GM23338 (cell line): ENCODE results near the gene NCOA1. TPM values are rescaled to one million over a fixed set of nuclear protein-coding genes. Genes with fewer than 3 reads are reported as not detected.

Experiments
- ATAC-seq: fragments of 200-7000 bp; cut with Tn5 transposase; 3 replicates; pipeline ENCODE4 v1.9.1; 2020
- DNase-seq: peaks from one replicate; pipeline ENCODE4 v3.0.0-alpha.2; 2015; ENCODE audit warnings: low spot score
- H2AFZ ChIP-seq: fragments of 200-600 bp; sonication (generic); 2 replicates; pipeline ENCODE4 v1.8.0; 2016; ENCODE audit warnings: antibody characterized with exemption, mild to moderate bottlenecking, moderate library complexity
- H3F3A ChIP-seq: fragments of 200-600 bp; sonication (generic); replicated peaks from 2 replicates; pipeline ENCODE4 v1.8.0; 2017; ENCODE audit warnings: antibody characterized with exemption, mixed run types, low read depth
- H3K27ac ChIP-seq: fragments of 200-600 bp; sonication (generic); 2 replicates; pipeline ENCODE4 v1.6.1; 2016; ENCODE audit warnings: low read depth
- H3K27me3 ChIP-seq: fragments of 200-600 bp; sonication (generic); 2 replicates; pipeline ENCODE4 v1.8.0; 2016; ENCODE audit warnings: mild to moderate bottlenecking, mixed run types, moderate library complexity; ENCODE audit not compliant: insufficient read depth
- H3K36me3 ChIP-seq: fragments of 200-600 bp; sonication (generic); 2 replicates; pipeline ENCODE4 v1.8.0; 2016; ENCODE audit warnings: mild to moderate bottlenecking; ENCODE audit not compliant: insufficient read depth
- H3K4me1 ChIP-seq: fragments of 200-600 bp; sonication (generic); 2 replicates; pipeline ENCODE4 v1.8.0; 2016; ENCODE audit warnings: mild to moderate bottlenecking, moderate library complexity; ENCODE audit not compliant: insufficient read depth
- H3K4me2 ChIP-seq: fragments of 200-600 bp; sonication (generic); 2 replicates; pipeline ENCODE4 v1.7.1; 2017; ENCODE audit warnings: mixed run types
- H3K4me3 ChIP-seq: fragments of 200-600 bp; sonication (generic); 2 replicates; pipeline ENCODE4 v1.6.1; 2016; ENCODE audit warnings: mixed run types
- H3K79me2 ChIP-seq: fragments of 200-600 bp; sonication (generic); replicated peaks from 2 replicates; pipeline ENCODE4 v1.8.0; 2017; ENCODE audit warnings: mild to moderate bottlenecking; ENCODE audit not compliant: insufficient read depth
- H3K9me2 ChIP-seq: fragments of 200-600 bp; sonication (generic); 2 replicates; pipeline ENCODE4 v1.8.0; 2017; ENCODE audit not compliant: insufficient read depth
- H4K20me1 ChIP-seq: fragments of 200-600 bp; sonication (generic); replicated peaks from 2 replicates; pipeline ENCODE4 v1.8.0; 2017; ENCODE audit warnings: mild to moderate bottlenecking; ENCODE audit not compliant: insufficient read depth
- H3K27ac Mint-ChIP-seq: 2 replicates; pipeline ENCODE4 v1.8.0; 2020; ENCODE audit warnings: inconsistent platforms, mild to moderate bottlenecking, moderate library complexity, mixed read lengths
- H3K27me3 Mint-ChIP-seq: 3 replicates; pipeline ENCODE4 v1.8.0; 2022; ENCODE audit warnings: low read depth, mild to moderate bottlenecking, moderate library complexity, mixed read lengths, inconsistent platforms; ENCODE audit not compliant: insufficient read depth, poor library complexity
- H3K36me3 Mint-ChIP-seq: 3 replicates; pipeline ENCODE4 v1.8.0; 2021; ENCODE audit warnings: low read depth, mild to moderate bottlenecking, inconsistent platforms, moderate library complexity, mixed read lengths
- H3K4me1 Mint-ChIP-seq: 3 replicates; pipeline ENCODE4 v1.8.0; 2020; ENCODE audit warnings: mild to moderate bottlenecking, inconsistent platforms, mixed read lengths
- H3K4me3 Mint-ChIP-seq: 3 replicates; pipeline ENCODE4 v1.8.0; 2021; ENCODE audit warnings: moderate library complexity, mild to moderate bottlenecking, inconsistent platforms, mixed read lengths
- H3K9me3 Mint-ChIP-seq: 3 replicates; pipeline ENCODE4 v1.8.0; 2020; ENCODE audit warnings: moderate library complexity, mild to moderate bottlenecking, inconsistent platforms, mixed read lengths
- CREB1 ChIP-seq: fragments of 250-450 bp; sonication (Bioruptor Pico); IDR thresholded peaks from 2 replicates; pipeline ENCODE4 v1.5.0; 2020; ENCODE audit warnings: low read depth, mild to moderate bottlenecking, moderate library complexity
- EZH2 ChIP-seq: fragments of 200-600 bp; sonication (generic); IDR thresholded peaks from one replicate; pipeline ENCODE4 v1.8.0; 2017; ENCODE audit warnings: antibody characterized with exemption, mild to moderate bottlenecking, low read depth; ENCODE audit not compliant: unreplicated experiment
- EZH2phosphoT487 ChIP-seq: fragments of 200-600 bp; sonication (generic); IDR thresholded peaks from one replicate; pipeline ENCODE4 v1.8.1; 2018; ENCODE audit warnings: antibody characterized with exemption; ENCODE audit not compliant: unreplicated experiment
- JUNB ChIP-seq: IDR thresholded peaks from one replicate; pipeline ENCODE4 v1.6.1; 2016; ENCODE audit warnings: antibody characterized with exemption; ENCODE audit not compliant: unreplicated experiment
- NANOG ChIP-seq: IDR thresholded peaks from 2 replicates; pipeline ENCODE4 v1.6.1; 2016; ENCODE audit warnings: antibody characterized with exemption, borderline replicate concordance
- POLR2AphosphoS5 ChIP-seq: IDR thresholded peaks from 2 replicates; pipeline ENCODE4 v1.6.1; 2016; ENCODE audit warnings: antibody characterized with exemption, low read depth
- STAT1 ChIP-seq: IDR thresholded peaks from one replicate; pipeline ENCODE4 v1.6.1; 2016; ENCODE audit warnings: antibody characterized with exemption; ENCODE audit not compliant: unreplicated experiment
- ZNF114 ChIP-seq: fragments of 250-450 bp; sonication (Bioruptor Pico); IDR thresholded peaks from 2 replicates; pipeline ENCODE4 v1.5.0; 2020; ENCODE audit warnings: mild to moderate bottlenecking, moderate library complexity
- ZNF331 ChIP-seq: fragments of 250-450 bp; sonication (Bioruptor Pico); IDR thresholded peaks from 2 replicates; pipeline ENCODE4 v1.5.0; 2020; ENCODE audit warnings: low read depth, mild to moderate bottlenecking, moderate library complexity
- polyA plus RNA-seq: library from polyadenylated mRNA; unstranded; fragments of >200 nt; fragmentation: Nextera tagmentation; extraction: Ambion mirVana; gene quantifications from 2 replicates; pipeline ENCODE4 v1.2.1, GENCODE V29; 2016
- total RNA-seq: library from RNA; depleted of rRNA; stranded (reverse); fragments of >200 nt; shearing (Covaris generic); gene quantifications from 2 replicates; pipeline ENCODE4 v1.2.3, GENCODE V29; 2014
- TF ChIP-seq, protein P1 (sequence below): IDR thresholded peaks from 2 replicates; pipeline ENCODE4 v1.6.1; 2016; ENCODE audit warnings: antibody characterized with exemption
- TF ChIP-seq, protein P2 (sequence below): IDR thresholded peaks from one replicate; pipeline ENCODE4 v1.6.1; 2018; ENCODE audit warnings: antibody characterized with exemption; ENCODE audit not compliant: unreplicated experiment
- TF ChIP-seq, protein P3 (sequence below): fragments of 250-450 bp; sonication (Bioruptor Pico); IDR thresholded peaks from 2 replicates; pipeline ENCODE4 v1.5.0; 2020; ENCODE audit warnings: mild to moderate bottlenecking, moderate library complexity
- TF ChIP-seq, protein P4 (sequence below), 2 experiments: fragments of 200-600 bp in 1 of 2; sonication (generic) in 1 of 2; conservative IDR thresholded peaks; 2 replicates each; pipeline versions ENCODE4 v1.5.1 to v1.6.1; 2016 to 2017; ENCODE audit warnings: antibody characterized with exemption in 2 of 2, low read depth in 2 of 2, mild to moderate bottlenecking in 2 of 2, moderate library complexity in 1 of 2

Gene NCOA1
- total and polyA plus RNA-seq, 2 experiments from 2014 or later: 7.1 to 15.1 TPM

DNA sequence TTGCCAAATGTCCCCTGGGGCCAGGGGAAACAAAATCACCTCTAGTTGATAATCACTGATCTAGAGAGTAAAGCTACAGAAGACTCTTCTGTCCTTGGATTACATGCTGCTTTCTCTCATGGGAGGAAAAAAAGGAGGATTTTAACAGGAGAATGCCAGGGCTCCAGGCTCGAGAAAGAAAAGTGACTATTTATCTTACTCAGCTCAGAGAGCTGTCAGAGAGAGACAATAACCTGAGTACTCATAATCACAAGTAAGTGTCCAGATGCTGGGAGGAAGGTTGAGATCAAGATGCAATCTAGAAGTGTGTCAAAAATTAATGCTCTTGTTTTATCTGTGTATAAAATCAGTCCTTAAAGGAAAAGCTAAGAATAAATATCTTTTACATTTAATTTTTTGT is 168.8 kb downstream of the NCOA1 start:
- no peaks in the 10 kb centered on the region for H3K9me2 ChIP-seq
- 0 out of 2 replicates have a peak overlapping the region, but pooled peaks have one; percentile 8 for H3K27ac ChIP-seq
- H2AFZ ChIP-seq: no peak overlapping the region
- no peaks in the 10 kb centered on the region for H3K27me3 Mint-ChIP-seq
- H3K36me3 Mint-ChIP-seq: no peaks in the 10 kb centered on the region
- H3K4me1 ChIP-seq: peaks cover 9% of the 10 kb centered on the region; the same call in 1 of the 2 replicates
- ATAC-seq (no peak), DNase-seq (no peak)
- no peaks in the 10 kb centered on the region for H3K9me3 Mint-ChIP-seq
- H3K36me3 ChIP-seq: no peaks in the 10 kb centered on the region
- no peaks in the 10 kb centered on the region for H3K27me3 ChIP-seq
- no peak overlapping the region for H3K27ac Mint-ChIP-seq
- H3K4me3 Mint-ChIP-seq: no peak overlapping the region
- H3F3A ChIP-seq: no peaks in the 10 kb centered on the region
- H3K4me3 ChIP-seq: no peak overlapping the region
- H3K79me2 ChIP-seq: no peaks in the 10 kb centered on the region
- no peak overlapping the region for H3K4me2 ChIP-seq
- H3K4me1 Mint-ChIP-seq: peaks cover 5% of the 10 kb centered on the region; the same call in 2 of the 3 replicates
- no peaks in the 10 kb centered on the region for H4K20me1 ChIP-seq
- TF ChIP-seq, protein P1, sequence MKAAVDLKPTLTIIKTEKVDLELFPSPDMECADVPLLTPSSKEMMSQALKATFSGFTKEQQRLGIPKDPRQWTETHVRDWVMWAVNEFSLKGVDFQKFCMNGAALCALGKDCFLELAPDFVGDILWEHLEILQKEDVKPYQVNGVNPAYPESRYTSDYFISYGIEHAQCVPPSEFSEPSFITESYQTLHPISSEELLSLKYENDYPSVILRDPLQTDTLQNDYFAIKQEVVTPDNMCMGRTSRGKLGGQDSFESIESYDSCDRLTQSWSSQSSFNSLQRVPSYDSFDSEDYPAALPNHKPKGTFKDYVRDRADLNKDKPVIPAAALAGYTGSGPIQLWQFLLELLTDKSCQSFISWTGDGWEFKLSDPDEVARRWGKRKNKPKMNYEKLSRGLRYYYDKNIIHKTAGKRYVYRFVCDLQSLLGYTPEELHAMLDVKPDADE: no peak
- TF ChIP-seq EZH2phosphoT487: no peak
- TF ChIP-seq, protein P2, sequence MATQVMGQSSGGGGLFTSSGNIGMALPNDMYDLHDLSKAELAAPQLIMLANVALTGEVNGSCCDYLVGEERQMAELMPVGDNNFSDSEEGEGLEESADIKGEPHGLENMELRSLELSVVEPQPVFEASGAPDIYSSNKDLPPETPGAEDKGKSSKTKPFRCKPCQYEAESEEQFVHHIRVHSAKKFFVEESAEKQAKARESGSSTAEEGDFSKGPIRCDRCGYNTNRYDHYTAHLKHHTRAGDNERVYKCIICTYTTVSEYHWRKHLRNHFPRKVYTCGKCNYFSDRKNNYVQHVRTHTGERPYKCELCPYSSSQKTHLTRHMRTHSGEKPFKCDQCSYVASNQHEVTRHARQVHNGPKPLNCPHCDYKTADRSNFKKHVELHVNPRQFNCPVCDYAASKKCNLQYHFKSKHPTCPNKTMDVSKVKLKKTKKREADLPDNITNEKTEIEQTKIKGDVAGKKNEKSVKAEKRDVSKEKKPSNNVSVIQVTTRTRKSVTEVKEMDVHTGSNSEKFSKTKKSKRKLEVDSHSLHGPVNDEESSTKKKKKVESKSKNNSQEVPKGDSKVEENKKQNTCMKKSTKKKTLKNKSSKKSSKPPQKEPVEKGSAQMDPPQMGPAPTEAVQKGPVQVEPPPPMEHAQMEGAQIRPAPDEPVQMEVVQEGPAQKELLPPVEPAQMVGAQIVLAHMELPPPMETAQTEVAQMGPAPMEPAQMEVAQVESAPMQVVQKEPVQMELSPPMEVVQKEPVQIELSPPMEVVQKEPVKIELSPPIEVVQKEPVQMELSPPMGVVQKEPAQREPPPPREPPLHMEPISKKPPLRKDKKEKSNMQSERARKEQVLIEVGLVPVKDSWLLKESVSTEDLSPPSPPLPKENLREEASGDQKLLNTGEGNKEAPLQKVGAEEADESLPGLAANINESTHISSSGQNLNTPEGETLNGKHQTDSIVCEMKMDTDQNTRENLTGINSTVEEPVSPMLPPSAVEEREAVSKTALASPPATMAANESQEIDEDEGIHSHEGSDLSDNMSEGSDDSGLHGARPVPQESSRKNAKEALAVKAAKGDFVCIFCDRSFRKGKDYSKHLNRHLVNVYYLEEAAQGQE: no peak
- no peak for TF ChIP-seq JUNB
- no peak for TF ChIP-seq ZNF114 (CRISPR knock-in tag)
- TF ChIP-seq CREB1: no peak
- no peak for TF ChIP-seq ZNF331 (CRISPR knock-in tag)
- TF ChIP-seq, protein P3, sequence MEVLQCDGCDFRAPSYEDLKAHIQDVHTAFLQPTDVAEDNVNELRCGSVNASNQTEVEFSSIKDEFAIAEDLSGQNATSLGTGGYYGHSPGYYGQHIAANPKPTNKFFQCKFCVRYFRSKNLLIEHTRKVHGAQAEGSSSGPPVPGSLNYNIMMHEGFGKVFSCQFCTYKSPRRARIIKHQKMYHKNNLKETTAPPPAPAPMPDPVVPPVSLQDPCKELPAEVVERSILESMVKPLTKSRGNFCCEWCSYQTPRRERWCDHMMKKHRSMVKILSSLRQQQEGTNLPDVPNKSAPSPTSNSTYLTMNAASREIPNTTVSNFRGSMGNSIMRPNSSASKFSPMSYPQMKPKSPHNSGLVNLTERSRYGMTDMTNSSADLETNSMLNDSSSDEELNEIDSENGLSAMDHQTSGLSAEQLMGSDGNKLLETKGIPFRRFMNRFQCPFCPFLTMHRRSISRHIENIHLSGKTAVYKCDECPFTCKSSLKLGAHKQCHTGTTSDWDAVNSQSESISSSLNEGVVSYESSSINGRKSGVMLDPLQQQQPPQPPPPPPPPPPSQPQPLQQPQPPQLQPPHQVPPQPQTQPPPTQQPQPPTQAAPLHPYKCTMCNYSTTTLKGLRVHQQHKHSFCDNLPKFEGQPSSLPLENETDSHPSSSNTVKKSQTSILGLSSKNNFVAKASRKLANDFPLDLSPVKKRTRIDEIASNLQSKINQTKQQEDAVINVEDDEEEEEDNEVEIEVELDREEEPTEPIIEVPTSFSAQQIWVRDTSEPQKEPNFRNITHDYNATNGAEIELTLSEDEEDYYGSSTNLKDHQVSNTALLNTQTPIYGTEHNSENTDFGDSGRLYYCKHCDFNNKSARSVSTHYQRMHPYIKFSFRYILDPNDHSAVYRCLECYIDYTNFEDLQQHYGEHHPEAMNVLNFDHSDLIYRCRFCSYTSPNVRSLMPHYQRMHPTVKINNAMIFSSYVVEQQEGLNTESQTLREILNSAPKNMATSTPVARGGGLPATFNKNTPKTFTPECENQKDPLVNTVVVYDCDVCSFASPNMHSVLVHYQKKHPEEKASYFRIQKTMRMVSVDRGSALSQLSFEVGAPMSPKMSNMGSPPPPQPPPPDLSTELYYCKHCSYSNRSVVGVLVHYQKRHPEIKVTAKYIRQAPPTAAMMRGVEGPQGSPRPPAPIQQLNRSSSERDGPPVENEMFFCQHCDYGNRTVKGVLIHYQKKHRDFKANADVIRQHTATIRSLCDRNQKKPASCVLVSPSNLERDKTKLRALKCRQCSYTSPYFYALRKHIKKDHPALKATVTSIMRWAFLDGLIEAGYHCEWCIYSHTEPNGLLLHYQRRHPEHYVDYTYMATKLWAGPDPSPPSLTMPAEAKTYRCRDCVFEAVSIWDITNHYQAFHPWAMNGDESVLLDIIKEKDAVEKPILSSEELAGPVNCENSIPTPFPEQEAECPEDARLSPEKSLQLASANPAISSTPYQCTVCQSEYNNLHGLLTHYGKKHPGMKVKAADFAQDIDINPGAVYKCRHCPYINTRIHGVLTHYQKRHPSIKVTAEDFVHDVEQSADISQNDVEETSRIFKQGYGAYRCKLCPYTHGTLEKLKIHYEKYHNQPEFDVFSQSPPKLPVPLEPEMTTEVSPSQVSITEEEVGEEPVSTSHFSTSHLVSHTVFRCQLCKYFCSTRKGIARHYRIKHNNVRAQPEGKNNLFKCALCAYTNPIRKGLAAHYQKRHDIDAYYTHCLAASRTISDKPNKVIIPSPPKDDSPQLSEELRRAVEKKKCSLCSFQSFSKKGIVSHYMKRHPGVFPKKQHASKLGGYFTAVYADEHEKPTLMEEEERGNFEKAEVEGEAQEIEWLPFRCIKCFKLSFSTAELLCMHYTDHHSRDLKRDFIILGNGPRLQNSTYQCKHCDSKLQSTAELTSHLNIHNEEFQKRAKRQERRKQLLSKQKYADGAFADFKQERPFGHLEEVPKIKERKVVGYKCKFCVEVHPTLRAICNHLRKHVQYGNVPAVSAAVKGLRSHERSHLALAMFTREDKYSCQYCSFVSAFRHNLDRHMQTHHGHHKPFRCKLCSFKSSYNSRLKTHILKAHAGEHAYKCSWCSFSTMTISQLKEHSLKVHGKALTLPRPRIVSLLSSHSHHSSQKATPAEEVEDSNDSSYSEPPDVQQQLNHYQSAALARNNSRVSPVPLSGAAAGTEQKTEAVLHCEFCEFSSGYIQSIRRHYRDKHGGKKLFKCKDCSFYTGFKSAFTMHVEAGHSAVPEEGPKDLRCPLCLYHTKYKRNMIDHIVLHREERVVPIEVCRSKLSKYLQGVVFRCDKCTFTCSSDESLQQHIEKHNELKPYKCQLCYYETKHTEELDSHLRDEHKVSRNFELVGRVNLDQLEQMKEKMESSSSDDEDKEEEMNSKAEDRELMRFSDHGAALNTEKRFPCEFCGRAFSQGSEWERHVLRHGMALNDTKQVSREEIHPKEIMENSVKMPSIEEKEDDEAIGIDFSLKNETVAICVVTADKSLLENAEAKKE (CRISPR knock-in tag): no peak
- no peak for TF ChIP-seq POLR2AphosphoS5
- TF ChIP-seq, protein P4, sequence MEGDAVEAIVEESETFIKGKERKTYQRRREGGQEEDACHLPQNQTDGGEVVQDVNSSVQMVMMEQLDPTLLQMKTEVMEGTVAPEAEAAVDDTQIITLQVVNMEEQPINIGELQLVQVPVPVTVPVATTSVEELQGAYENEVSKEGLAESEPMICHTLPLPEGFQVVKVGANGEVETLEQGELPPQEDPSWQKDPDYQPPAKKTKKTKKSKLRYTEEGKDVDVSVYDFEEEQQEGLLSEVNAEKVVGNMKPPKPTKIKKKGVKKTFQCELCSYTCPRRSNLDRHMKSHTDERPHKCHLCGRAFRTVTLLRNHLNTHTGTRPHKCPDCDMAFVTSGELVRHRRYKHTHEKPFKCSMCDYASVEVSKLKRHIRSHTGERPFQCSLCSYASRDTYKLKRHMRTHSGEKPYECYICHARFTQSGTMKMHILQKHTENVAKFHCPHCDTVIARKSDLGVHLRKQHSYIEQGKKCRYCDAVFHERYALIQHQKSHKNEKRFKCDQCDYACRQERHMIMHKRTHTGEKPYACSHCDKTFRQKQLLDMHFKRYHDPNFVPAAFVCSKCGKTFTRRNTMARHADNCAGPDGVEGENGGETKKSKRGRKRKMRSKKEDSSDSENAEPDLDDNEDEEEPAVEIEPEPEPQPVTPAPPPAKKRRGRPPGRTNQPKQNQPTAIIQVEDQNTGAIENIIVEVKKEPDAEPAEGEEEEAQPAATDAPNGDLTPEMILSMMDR (conservative IDR thresholded peaks at IDR 0.05; ENCODE audit: low read depth in 2 of 2): no peak
- no peak for TF ChIP-seq STAT1
- TF ChIP-seq EZH2: no peak
- TF ChIP-seq NANOG: no peak
